AG04449 (cell line): ENCODE results near the gene TAOK3.

Experiments used
- CTCF ChIA-PET: fragments of 350-600 bp; formaldehyde crosslinking; extraction: SDS; loops from one replicate; lab custom pipeline; 2021; ENCODE audit warnings: antibody characterized with exemption; lab: Yijun Ruan, JAX
- POLR2A ChIA-PET: fragments of 400-600, 350-600 bp; formaldehyde crosslinking; extraction: SDS; loops from one replicate; lab custom pipeline; 2020; ENCODE audit warnings: antibody characterized with exemption, inconsistent platforms; lab: Yijun Ruan, JAX
- DNase-seq: peaks from one replicate; pipeline ENCODE4 v3.0.0-alpha.2; 2010; ENCODE audit warnings: low read depth, low spot score
- H3K4me3 ChIP-seq: 2 replicates; pipeline ENCODE4 v1.5.1; 2011; ENCODE audit warnings: low read depth, mild to moderate bottlenecking, control low read depth, low read length
- TF ChIP-seq, protein P1 (sequence below): IDR thresholded peaks from one replicate; pipeline ENCODE4 v1.5.1; 2011; ENCODE audit warnings: mild to moderate bottlenecking, moderate library complexity, low read length, control low read depth, inconsistent platforms; ENCODE audit not compliant: insufficient read depth; ENCODE audit errors: missing control alignments

The TAOK3 gene

DNA sequence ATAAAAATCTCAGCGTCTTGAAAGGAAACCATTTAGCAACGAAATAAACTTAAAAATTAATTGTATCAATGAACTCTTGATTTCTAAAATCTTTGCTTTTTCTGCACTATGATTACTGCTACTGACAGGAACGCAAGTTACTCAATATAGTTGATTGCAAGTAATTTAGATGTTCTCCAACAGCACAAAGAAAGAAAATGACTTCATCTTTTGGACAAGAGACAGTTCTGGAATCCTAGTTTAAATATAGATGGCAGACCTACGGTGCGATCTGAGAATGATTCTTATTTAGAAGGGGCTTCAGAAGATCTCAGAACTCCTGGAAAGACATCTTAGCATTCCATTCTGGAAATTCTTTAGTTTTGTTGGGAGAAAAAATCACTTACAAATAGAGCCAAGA is 2.2 kb upstream of the TAOK3 start:
- no peak overlapping the region for H3K4me3 ChIP-seq
- ChIA-PET CTCF (interaction anchor here (1.0 to 10.7 kb wide), 22 partner anchors 8 to 259 kb away, joined by 3 to 589 read pairs (median 14); no protein-coding TSS in a partner anchor), POLR2A (no interaction called here)
- TF ChIP-seq, protein P1, sequence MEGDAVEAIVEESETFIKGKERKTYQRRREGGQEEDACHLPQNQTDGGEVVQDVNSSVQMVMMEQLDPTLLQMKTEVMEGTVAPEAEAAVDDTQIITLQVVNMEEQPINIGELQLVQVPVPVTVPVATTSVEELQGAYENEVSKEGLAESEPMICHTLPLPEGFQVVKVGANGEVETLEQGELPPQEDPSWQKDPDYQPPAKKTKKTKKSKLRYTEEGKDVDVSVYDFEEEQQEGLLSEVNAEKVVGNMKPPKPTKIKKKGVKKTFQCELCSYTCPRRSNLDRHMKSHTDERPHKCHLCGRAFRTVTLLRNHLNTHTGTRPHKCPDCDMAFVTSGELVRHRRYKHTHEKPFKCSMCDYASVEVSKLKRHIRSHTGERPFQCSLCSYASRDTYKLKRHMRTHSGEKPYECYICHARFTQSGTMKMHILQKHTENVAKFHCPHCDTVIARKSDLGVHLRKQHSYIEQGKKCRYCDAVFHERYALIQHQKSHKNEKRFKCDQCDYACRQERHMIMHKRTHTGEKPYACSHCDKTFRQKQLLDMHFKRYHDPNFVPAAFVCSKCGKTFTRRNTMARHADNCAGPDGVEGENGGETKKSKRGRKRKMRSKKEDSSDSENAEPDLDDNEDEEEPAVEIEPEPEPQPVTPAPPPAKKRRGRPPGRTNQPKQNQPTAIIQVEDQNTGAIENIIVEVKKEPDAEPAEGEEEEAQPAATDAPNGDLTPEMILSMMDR, result no peak
- DNase-seq, result no peak

DNA sequence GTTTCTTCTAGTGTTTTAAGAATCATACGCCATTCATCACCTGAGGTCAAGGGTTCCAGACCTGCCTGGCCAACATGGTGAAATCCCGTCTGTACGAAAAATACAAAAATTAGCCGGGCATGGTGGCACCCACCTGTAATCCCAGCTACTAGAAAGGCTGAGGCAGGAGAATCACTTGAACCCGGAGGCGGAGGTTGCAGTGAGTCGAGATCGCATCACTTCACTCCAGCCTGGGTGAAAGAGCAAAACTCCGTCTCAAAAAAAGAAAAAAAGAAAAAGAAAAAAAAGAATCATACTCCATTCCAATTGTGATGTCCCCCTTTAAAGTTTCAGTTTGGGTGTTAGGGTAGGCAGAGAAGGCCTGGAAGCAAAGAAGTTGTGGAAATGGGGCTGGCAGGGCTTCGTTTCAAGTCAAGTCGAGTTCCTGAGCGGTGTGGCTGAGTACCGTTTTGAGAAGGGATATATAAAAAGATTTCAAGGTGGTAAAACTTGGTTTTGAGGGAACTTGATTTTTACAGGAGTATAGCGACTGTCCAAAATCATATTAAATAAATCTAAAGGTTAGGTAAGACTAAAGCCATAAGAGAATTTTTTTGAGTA is 1.5 kb upstream of the TAOK3 start:
- ChIA-PET CTCF (interaction anchor here (1.5 to 10.7 kb wide), 6 partner anchors 10 to 208 kb away, joined by 6 to 589 read pairs (median 12); no protein-coding TSS in a partner anchor), POLR2A (no interaction called here)
- H3K4me3 ChIP-seq, result no peak overlapping the region
- TF ChIP-seq, protein P1, result no peak
- DNase-seq, result no peak

DNA sequence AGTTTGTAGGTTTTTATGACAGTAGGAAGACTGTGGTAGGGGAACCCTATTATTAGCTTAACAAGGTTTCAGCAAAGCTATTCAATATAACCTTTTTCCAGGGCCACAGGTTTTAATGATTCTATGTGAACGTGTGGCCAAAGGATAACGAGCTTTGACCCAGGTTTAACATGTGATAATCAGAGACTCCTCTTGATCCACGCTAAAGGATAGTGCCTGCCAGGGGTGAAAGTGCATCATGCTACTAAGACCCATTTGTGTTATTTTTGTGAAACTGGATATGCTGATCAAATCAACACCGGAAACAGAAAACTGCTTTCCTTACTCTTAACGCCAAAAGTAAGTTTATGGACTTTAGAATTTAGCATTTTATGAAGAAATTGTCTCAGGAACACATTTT is 909 bp upstream of the TAOK3 start:
- H3K4me3 ChIP-seq, result peak overlapping the region; percentile 84
- ChIA-PET POLR2A (no interaction called here), CTCF (interaction anchor here (1.0 to 10.7 kb wide), 7 partner anchors 9 to 254 kb away, joined by 3 to 589 read pairs (median 6); no protein-coding TSS in a partner anchor)
- DNase-seq, result no peak
- TF ChIP-seq, protein P1, result no peak

DNA sequence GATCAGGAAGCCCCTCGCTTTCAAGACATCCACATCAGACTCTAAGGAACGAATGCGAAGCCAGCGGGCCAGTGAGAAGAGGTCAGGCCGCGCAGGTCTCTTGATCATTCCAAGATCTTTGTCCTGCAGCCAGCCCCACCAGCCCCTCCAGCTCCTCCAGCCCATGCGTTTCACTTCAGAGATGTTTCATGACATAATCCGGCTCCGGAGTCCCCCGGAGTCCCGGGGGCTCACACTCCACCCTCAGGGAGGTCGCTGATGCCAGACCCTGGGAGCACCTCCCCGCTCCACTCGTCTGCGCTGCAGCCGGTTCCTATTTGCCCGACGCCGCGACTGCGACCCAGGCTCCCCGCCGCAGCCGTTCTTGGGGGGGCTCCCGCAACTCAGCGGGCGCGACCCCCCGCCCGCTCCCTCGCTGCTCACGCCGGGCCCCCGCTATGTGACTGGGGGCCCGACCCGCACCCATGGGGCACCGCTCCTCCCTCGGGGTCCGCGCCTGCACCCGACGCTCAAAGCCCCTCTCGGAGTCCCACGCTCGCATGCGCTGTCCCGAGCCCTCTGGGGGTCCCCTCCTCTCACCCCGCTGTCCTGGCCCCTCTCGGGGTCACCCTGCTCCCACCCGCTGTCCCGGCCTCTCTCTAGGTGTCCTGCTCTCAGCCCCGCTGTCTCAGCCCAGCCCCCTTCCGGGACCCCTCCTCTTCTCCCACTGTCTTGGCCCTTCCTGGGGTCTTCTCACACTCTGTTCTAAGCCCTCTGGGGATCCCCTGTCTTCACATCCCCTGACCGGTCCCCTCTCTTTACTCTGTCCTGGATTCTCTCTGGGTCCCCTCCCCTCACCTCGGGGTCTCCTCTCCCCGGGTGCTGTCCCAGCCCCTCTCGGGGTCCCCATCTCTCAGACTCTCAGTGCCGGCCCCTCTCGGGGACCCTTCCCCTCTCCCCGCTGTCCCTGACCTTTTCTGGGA is 1.1 kb downstream of the TAOK3 start:
- ChIA-PET CTCF (interaction anchor here (1.6 to 3.9 kb wide), 4 partner anchors 13 to 195 kb away, joined by 3 to 34 read pairs (median 6); no protein-coding TSS in a partner anchor), POLR2A (no interaction called here)
- peak overlapping the region; percentile 89 for H3K4me3 ChIP-seq
- TF ChIP-seq, protein P1, result no peak
- DNase-seq, result no peak

DNA sequence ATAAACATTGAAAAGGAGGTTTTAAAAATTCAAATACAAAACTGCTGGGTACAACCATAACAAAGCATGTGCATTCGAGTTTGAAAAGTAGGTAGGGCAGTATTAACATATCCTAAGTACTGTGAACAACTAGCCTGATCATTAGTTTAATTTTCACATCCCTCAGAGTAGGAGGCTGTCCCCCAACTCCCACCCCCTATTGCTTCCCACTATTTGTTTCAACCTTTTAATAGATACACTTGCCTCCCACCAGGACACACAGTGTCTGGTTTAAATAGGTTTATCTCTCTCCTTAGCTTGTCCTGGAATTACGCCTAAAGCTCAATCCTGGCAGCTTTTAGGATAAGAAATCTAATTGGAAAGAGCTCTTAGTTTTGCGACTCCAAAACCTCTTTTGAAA is 2.1 kb downstream of the TAOK3 start:
- no peak for DNase-seq
- ChIA-PET CTCF (interaction anchor here (1.6 to 3.9 kb wide), 4 partner anchors 12 to 194 kb away, joined by 3 to 34 read pairs (median 6); no protein-coding TSS in a partner anchor), POLR2A (no interaction called here)
- TF ChIP-seq, protein P1, result no peak
- peak overlapping the region; percentile 89 for H3K4me3 ChIP-seq
